GM12801 (cell line): Measurements from ENCODE around the gene ZNF598.

ENCODE experiments used
- CTCF ChIP-seq: IDR thresholded peaks from one replicate; pipeline ENCODE4 v1.5.1; 2011; ENCODE audit warnings: control low read depth; ENCODE audit not compliant: insufficient read length; ENCODE audit errors: extremely low read depth

Gene ZNF598

GRCh38 chr16:2043667-2044451, 34.2 kb upstream of the ZNF598 start:
- TF ChIP-seq CTCF, result no peak

- TF ChIP-seq CTCF, result no peak
Observed at GRCh38 chr16:2042986-2043666, 33.5 kb upstream of the ZNF598 start.

GRCh38 chr16:2042171-2042985, 32.8 kb upstream of the ZNF598 start:
- TF ChIP-seq CTCF, result no peak

GRCh38 chr16:2040787-2041522, 31.3 kb upstream of the ZNF598 start:
- TF ChIP-seq CTCF, result no peak

- no peak for TF ChIP-seq CTCF
Observed at GRCh38 chr16:2040041-2040786, 30.6 kb upstream of the ZNF598 start.

GRCh38 chr16:2039274-2040031, 29.8 kb upstream of the ZNF598 start:
- no peak for TF ChIP-seq CTCF
